Vein endothelial cell (primary cell): ENCODE data around the gene KCNA1. TPM values are rescaled to one million over a fixed set of nuclear protein-coding genes. Genes with fewer than 3 reads are reported as not detected.

Experiments
- total RNA-seq: library from RNA; depleted of rRNA; stranded (reverse); fragments of >200 nt; gene quantifications from 2 replicates; pipeline ENCODE4 v1.2.3, GENCODE V29; 2012

Gene KCNA1
- total RNA-seq: not detected in 2 replicates

GRCh38 chr12:4909734-4910501 is at the start of gene KCNA1:
TSS of gene KCNA1 (plus strand) at chr12:4909905. CDS start at chr12:4911379, 1,474 bp downstream.

Other genes with a start within 250 kb of the KCNA1 start
- gene GALNT8, start 189.5 kb upstream of the KCNA1 start, total RNA-seq: 0.19 and 0.33 TPM in 2 replicates
- gene KCNA5, start 134.0 kb downstream of the KCNA1 start, total RNA-seq: not detected in 2 replicates